ENCODE measurements around the gene WDR46.
A peak's percentile ranks its signal among the peaks of the same experiment; 100 is the strongest.

DNA sequence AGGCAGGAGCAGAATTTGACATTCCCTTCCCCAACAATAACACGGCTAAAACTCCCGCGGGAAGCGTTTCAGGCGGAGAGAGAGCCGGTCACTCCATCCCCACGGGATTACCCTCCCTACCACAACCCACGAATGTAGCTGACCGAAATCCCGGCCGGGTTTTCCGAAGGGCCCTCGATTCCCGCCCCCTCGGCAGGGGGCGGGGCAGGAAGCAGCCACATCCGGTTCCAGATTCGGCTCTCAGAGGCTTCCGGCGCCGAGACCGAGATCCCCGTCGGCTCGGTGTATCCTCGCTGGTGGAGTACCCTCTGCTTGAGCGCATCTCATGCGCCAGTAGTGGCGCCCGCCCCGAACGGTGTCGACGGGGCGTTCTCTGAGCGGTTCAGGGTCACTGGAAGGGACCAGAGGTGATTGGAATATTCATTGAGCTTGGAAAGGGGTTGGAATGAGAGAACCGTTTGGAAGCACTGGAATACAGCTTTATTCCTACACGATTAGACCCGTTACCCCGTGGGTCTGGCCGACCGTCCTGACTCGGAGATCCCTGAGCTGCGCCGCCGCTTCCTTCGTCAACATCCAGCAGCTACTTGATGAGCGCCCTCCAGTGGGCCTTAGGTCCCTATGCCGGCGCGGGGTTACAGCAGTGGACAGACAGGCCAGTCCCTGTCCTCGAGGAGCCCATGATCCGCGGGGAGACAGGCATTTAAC, 10.4 kb upstream of the WDR46 start:
- TF ChIP-seq EZH2 (IDR thresholded peaks at IDR 0.05; ENCODE audit: insufficient read depth, low read length) (no peak), CTCF (IDR thresholded peaks at IDR 0.05; ENCODE audit: insufficient read depth, low read depth, low read length) (peak; percentile 50)
